HUES48 (cell line): ENCODE data around the gene FAM136A.

Experiments
- H3K27ac ChIP-seq: one replicate; pipeline ENCODE4 v1.7.0; 2013; ENCODE audit warnings: low read depth, low read length, inconsistent platforms
- H3K27me3 ChIP-seq: 2 replicates; pipeline ENCODE4 v1.6.1; 2013; ENCODE audit warnings: mild to moderate bottlenecking, low read length; ENCODE audit not compliant: control insufficient read depth, insufficient read depth
- H3K36me3 ChIP-seq: 2 replicates; pipeline ENCODE4 v1.6.1; 2013; ENCODE audit warnings: low read length; ENCODE audit not compliant: control insufficient read depth, insufficient read depth
- H3K4me1 ChIP-seq: 2 replicates; pipeline ENCODE4 v1.6.1; 2013; ENCODE audit warnings: mild to moderate bottlenecking, low read length; ENCODE audit not compliant: control insufficient read depth, insufficient read depth
- H3K4me3 ChIP-seq: 2 replicates; pipeline ENCODE4 v1.5.1; 2013; ENCODE audit warnings: mild to moderate bottlenecking, low read depth, low read length
- H3K9ac ChIP-seq: 2 replicates; pipeline ENCODE4 v1.6.1; 2013; ENCODE audit warnings: mild to moderate bottlenecking, low read depth, low read length, moderate library complexity
- H3K9me3 ChIP-seq: 2 replicates; pipeline ENCODE4 v1.6.1; 2013; ENCODE audit warnings: low read length; ENCODE audit not compliant: control insufficient read depth, insufficient read depth

Gene FAM136A

GRCh38 chr2:70255637-70256314 lies 46.1 kb downstream of the FAM136A start:
- no peak overlapping the region for H3K4me3 ChIP-seq
- H3K9ac ChIP-seq, result no peak overlapping the region
- H3K27me3 ChIP-seq, result no peaks in the 10 kb centered on the region
- H3K27ac ChIP-seq, result no peak overlapping the region
- H3K9me3 ChIP-seq, result no peaks in the 10 kb centered on the region
- peaks cover 7% of the 10 kb centered on the region; the same call in 1 of the 2 replicates for H3K4me1 ChIP-seq
- H3K36me3 ChIP-seq, result peaks cover 11% of the 10 kb centered on the region; the same call in 1 of the 2 replicates

- Histone ChIP-seq H3K4me3 (no peak overlapping the region), H3K9me3 (no peaks in the 10 kb centered on the region), H3K27me3 (no peaks in the 10 kb centered on the region), H3K36me3 (peaks cover 7% of the 10 kb centered on the region; the same call in 1 of the 2 replicates), H3K27ac (no peak overlapping the region), H3K4me1 (peaks cover 5% of the 10 kb centered on the region; the same call in 1 of the 2 replicates), H3K9ac (no peak overlapping the region)
Observed at GRCh38 chr2:70250434-70250833, 51.4 kb downstream of the FAM136A start.

DNA sequence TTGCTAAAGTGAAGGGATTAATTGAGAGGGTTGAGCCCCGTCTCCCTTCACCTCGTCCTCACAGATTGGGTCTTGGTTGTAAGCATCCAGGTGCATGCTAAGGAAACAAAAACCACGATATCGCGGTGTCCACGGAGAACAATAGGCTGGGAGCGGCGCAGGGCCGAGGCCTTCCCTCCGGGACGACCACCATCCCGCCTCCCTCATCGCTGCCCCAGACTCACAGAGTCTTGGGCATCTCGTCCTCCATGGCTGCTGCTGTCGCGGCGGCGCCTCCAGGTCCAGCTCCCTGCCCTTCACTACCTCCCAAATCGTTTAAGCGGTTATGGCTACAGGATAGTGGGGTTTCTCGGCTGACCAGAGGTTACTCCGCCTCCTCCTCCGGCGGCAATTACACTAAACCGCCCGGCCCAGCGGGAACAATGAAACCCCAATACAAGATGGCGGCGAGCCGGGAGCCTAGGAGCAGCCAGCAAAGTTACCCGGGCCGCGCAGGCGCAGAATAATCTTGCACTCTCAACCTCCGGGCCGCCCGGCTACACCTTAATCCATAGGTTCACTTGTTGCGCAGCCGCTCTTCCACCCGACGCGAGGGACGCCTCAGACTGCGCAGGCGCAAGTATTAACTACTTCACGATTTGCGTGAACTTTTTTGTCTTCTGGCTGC lies 53.6 kb downstream of the FAM136A start, which contains the start of gene TIA1:
TSS of gene TIA1 (minus strand) at position 448 of the 667 bp plus-strand sequence. CDS start at position 250, 198 bp downstream.
- peak within 1 kb of the TSS; percentile 100 for H3K4me3 ChIP-seq
- peak within 1 kb of the TSS; percentile 99 for H3K27ac ChIP-seq
- H3K4me1 ChIP-seq, result peaks cover 18% of the 10 kb centered on the region
- no peaks in the 10 kb centered on the region for H3K9me3 ChIP-seq
- peak within 1 kb of the TSS; percentile 100 for H3K9ac ChIP-seq
- peaks cover 10% of the 10 kb centered on the region; the same call in 1 of the 2 replicates for H3K36me3 ChIP-seq
- no peaks in the 10 kb centered on the region for H3K27me3 ChIP-seq

DNA sequence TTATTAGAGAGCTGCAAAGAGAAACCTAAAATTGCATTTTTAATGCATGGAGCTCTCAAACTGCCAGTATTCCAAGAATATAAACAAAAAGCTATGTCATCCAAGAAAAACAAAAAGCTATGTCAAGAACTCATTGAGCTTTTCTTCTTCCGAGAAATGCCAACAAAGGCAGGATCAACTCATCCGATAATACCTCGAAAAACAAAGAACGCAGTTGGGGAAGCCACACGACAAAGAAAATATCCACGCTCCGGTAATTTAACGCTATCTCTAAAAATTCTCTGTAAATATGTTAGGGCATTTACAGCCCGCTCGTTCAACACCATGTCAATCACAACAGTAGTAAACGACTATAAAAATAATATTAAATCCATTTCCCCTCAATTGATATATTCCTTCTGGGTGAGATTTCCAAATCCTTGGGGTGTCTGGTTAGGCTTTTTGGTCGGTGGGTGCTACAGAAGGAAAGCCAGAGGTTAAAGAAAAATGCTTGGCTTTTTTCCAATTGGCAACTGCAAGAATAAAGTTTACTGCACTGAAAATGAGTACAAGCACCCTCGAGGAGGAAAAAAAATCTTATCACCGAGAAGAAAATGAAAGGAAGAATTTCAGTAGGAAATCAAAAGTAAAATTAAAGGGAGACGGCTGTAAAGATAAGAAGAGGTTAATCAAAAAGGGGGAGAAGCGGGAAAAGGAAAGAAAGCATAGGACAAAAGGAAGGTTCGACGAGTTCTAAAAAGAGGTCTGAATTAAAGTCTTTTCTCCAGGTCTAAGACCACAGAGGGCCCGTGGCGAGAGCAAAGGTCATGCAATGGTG lies 54.3 kb downstream of the FAM136A start:
- Histone ChIP-seq H3K4me1 (peaks cover 23% of the 10 kb centered on the region), H3K9me3 (no peaks in the 10 kb centered on the region), H3K36me3 (peaks cover 10% of the 10 kb centered on the region; the same call in 1 of the 2 replicates), H3K4me3 (peak overlapping the region; percentile 100), H3K27ac (peak overlapping the region; percentile 99), H3K9ac (peak overlapping the region; percentile 100), H3K27me3 (no peaks in the 10 kb centered on the region)
